MM.1S (cell line): ENCODE measurements around the gene METTL21C.

Source experiments
- EZH2 ChIP-seq: fragments of 300-600 bp; sonication (generic); optimal IDR thresholded peaks from 2 replicates; pipeline ENCODE3; 2017; ENCODE audit warnings: low read depth, mild to moderate bottlenecking, antibody characterized with exemption, low read length, mixed read lengths
- TF ChIP-seq, protein P1 (sequence below): fragments of 300-600 bp; sonication (generic); IDR thresholded peaks from 2 replicates; pipeline ENCODE4 v1.5.1; 2016; ENCODE audit warnings: antibody characterized with exemption, low read length, mixed read lengths

- TF ChIP-seq, protein P1, sequence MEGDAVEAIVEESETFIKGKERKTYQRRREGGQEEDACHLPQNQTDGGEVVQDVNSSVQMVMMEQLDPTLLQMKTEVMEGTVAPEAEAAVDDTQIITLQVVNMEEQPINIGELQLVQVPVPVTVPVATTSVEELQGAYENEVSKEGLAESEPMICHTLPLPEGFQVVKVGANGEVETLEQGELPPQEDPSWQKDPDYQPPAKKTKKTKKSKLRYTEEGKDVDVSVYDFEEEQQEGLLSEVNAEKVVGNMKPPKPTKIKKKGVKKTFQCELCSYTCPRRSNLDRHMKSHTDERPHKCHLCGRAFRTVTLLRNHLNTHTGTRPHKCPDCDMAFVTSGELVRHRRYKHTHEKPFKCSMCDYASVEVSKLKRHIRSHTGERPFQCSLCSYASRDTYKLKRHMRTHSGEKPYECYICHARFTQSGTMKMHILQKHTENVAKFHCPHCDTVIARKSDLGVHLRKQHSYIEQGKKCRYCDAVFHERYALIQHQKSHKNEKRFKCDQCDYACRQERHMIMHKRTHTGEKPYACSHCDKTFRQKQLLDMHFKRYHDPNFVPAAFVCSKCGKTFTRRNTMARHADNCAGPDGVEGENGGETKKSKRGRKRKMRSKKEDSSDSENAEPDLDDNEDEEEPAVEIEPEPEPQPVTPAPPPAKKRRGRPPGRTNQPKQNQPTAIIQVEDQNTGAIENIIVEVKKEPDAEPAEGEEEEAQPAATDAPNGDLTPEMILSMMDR, result no peak
- no peak for TF ChIP-seq EZH2
Observed at GRCh38 chr13:102698649-102698980, 3.8 kb upstream of the METTL21C start.
